HUES48 (cell line): ENCODE results near the gene RAD21L1.

Experiments used
- H3K27ac ChIP-seq: one replicate; pipeline ENCODE4 v1.7.0; 2013; ENCODE audit warnings: low read depth, low read length, inconsistent platforms
- H3K27me3 ChIP-seq: 2 replicates; pipeline ENCODE4 v1.6.1; 2013; ENCODE audit warnings: mild to moderate bottlenecking, low read length; ENCODE audit not compliant: control insufficient read depth, insufficient read depth
- H3K36me3 ChIP-seq: 2 replicates; pipeline ENCODE4 v1.6.1; 2013; ENCODE audit warnings: low read length; ENCODE audit not compliant: control insufficient read depth, insufficient read depth
- H3K4me1 ChIP-seq: 2 replicates; pipeline ENCODE4 v1.6.1; 2013; ENCODE audit warnings: mild to moderate bottlenecking, low read length; ENCODE audit not compliant: control insufficient read depth, insufficient read depth
- H3K4me3 ChIP-seq: 2 replicates; pipeline ENCODE4 v1.5.1; 2013; ENCODE audit warnings: mild to moderate bottlenecking, low read depth, low read length
- H3K9ac ChIP-seq: 2 replicates; pipeline ENCODE4 v1.6.1; 2013; ENCODE audit warnings: mild to moderate bottlenecking, low read depth, low read length, moderate library complexity
- H3K9me3 ChIP-seq: 2 replicates; pipeline ENCODE4 v1.6.1; 2013; ENCODE audit warnings: low read length; ENCODE audit not compliant: control insufficient read depth, insufficient read depth

The RAD21L1 gene

DNA sequence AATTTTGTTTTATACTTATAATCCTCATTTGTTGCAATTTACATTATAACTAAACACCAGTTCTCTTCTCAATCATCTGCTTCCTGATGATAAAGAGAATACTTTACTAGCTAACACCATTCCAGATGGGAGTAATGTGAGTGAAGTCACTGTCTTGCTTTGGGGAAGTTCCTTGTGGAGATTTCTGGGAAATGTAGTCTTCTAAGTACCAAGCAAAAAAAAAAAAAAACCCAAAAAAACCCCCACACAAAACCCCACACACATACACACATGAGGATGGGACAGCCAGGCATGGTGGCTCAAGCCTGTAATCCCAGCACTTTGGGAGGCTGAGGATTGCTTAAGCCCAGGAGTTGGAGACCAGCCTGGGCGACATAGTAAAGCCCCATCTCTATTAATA, 38.0 kb downstream of the RAD21L1 start:
- Histone ChIP-seq H3K27me3 (peaks cover 5% of the 10 kb centered on the region), H3K9me3 (no peaks in the 10 kb centered on the region), H3K4me3 (no peak overlapping the region), H3K9ac (no peak overlapping the region), H3K4me1 (peaks cover 12% of the 10 kb centered on the region), H3K27ac (no peak overlapping the region), H3K36me3 (no peaks in the 10 kb centered on the region)

DNA sequence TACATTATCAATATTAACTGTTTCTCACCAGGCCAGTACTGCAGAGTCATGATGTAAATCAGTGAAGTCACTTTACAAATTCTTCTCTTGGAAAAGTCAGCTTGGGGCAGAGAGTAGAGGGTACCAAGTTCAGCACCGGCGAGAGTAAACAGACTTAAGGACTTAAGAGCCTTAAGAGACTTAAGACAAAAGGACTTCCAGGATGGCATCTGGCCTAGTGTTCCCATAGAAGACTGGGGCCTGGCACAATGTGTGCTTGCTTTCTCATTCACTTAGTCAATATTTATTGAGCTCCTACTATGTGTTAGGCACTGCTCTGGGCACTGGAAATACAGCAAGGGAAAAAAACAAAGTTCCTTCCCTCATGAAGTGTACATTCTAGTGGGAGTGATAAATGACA, 38.9 kb downstream of the RAD21L1 start:
- peaks cover 5% of the 10 kb centered on the region for H3K27me3 ChIP-seq
- peaks cover 12% of the 10 kb centered on the region for H3K4me1 ChIP-seq

DNA sequence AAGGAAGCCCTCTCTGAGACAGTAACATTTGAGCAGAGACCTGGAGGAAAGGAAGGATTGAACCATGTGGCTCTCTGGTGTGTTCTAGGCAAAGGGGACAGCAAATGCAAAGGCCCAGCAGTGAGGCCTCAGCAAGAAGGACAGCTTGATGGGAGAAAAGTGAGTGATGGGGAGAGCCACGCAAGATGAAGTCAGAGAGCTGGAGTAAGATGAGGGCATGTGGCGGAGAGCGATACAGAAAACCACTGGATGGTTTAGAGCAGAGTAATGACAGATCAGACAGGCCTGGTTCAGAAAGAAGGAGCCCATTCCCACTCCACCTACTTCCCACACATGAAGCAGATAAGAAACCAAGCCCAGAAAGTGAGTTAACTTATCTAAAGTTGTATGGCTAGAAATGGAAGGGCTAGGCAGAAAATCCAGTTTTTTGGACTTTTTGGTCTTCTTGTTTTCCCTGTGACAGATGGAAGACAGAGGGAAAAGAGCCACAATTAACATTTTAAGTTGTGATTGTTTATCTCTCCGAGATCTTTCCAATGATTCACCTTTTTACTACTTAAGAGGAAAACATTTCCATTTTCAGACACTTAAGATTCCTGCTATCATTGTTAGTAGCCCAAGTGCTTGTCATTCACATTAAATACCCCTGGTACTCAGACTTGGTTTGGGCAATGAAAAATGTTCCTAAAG, 39.5 kb downstream of the RAD21L1 start:
- Histone ChIP-seq H3K4me3 (peak overlapping the region; percentile 66), H3K27ac (no peak overlapping the region), H3K9me3 (no peaks in the 10 kb centered on the region), H3K9ac (no peak overlapping the region), H3K36me3 (no peaks in the 10 kb centered on the region), H3K4me1 (peaks cover 12% of the 10 kb centered on the region), H3K27me3 (peaks cover 5% of the 10 kb centered on the region)

More for the DNA sequence above, 38.9 kb downstream of the RAD21L1 start:
- Histone ChIP-seq H3K9me3 (no peaks in the 10 kb centered on the region), H3K4me3 (no peak overlapping the region), H3K27ac (no peak overlapping the region), H3K9ac (no peak overlapping the region), H3K36me3 (no peaks in the 10 kb centered on the region)

DNA sequence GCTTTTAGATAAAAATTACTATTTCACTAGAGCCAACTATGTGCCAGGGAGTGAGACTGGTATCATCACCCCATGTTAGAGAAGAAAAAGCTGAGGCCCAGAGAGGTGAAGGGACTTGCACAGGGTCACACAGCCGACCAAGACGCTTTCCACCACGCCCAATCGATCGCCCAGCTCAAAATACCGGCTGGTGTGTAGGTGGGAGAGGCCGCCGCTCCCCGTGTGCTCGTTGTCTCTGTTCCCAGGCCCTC, 40.0 kb downstream of the RAD21L1 start:
- Histone ChIP-seq H3K4me3 (peak overlapping the region; percentile 66), H3K9me3 (no peaks in the 10 kb centered on the region), H3K36me3 (no peaks in the 10 kb centered on the region), H3K4me1 (peaks cover 12% of the 10 kb centered on the region), H3K9ac (no peak overlapping the region), H3K27ac (no peak overlapping the region), H3K27me3 (peaks cover 5% of the 10 kb centered on the region)

DNA sequence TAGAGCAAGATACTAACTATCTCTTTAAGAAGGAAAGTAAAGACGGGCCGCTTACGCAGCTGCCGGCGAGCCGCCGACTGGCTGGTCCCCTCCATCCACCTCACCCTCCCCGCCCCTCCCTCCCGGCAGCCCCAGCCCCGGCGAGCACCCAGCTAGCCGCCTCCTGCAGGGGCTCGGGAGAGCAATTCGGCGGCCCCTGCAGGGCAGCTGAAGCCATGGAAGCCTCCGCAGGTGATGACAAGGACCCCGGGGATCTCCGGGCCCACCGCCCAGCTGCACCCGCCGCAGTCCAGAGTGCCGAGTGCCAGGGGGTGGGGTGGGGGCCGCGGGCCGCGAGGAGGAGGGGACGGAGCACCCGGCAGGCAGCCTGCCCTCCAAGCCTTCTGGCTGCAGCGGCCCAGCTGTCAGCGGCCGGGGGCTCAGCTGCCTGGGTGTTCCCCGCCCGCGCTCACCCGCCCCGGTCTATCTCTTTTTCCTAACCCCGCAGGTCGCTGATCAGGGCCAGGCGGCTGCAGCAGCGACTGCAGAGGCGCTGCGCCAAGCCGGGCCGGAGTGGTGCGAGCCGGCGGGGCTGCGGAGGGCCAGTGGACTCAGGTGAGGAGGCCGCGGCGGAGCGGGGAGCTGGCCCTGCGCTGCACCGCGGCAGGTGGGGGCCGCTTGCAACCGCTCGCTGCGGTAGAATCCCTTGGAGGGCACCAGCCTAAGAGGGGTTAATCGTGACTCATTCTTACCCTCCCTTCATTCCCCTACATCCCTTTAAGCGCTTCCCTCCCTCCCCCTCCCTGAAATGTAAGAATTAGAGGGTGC, 40.5 kb downstream of the RAD21L1 start, which contains the start of gene SNPH:
Gene SNPH (plus strand): TSS at position 128 of the 807 bp plus-strand sequence. CDS start 29,946 bp downstream, outside the sequence.
- Histone ChIP-seq H3K9ac (no peak within 1 kb of the TSS), H3K4me1 (peaks cover 12% of the 10 kb centered on the region), H3K36me3 (no peaks in the 10 kb centered on the region), H3K27me3 (peaks cover 5% of the 10 kb centered on the region), H3K9me3 (no peaks in the 10 kb centered on the region), H3K4me3 (peak within 1 kb of the TSS; percentile 66), H3K27ac (peak within 1 kb of the TSS; percentile 33)

DNA sequence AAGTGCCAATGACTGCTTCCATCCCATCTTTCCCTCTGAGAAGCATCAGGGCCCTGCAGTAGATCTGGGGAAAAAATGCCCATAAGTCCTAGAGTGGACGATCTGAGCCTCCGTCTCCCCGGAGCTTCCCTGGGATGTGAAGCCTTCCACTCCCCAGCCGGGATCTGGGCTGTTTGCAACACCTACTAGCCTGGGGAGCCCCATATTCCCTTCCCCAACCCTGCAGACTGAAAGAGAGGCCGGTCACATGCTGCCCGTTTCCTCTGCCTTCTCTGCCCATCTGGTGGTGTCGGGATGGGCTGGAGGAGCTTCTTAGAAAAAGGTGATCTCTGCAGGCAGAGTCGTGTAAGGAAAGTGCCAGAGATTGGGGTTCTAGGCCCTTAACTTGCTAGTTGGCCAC, 41.3 kb downstream of the RAD21L1 start:
- H3K4me3 ChIP-seq = peak overlapping the region; percentile 66
- no peak overlapping the region for H3K9ac ChIP-seq
- no peaks in the 10 kb centered on the region for H3K36me3 ChIP-seq

DNA sequence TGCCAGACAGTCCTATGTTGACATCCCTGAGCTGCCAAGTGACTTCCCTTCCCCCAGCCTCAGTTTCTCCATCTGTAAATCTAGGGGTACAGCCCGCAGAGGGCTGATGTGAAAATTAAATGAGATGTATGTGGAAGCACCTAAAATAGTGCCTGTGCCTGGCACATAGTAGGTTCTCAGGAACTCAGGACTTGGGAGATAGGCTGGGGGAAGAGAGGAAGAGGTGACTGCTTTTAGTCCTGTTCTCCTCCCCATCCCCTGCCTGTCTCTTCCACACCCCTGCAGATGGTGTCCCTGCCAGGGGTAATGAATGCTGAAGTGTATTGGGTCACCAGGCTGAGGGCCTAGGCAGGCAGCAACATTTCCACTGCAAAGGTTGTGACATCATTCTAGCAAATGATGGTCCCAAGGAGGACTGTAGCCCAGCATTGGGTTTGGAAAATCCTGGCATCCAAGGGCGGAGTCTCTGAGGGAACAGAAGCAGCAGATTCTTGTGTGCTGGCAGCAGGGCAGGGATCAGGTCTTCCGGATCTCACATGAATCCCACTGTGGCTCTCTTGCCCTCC, 42.0 kb downstream of the RAD21L1 start:
- H3K4me1 ChIP-seq = peaks cover 12% of the 10 kb centered on the region
- H3K27ac ChIP-seq = no peak overlapping the region

More for the DNA sequence above, 41.3 kb downstream of the RAD21L1 start:
- Histone ChIP-seq H3K4me1 (peaks cover 12% of the 10 kb centered on the region), H3K9me3 (no peaks in the 10 kb centered on the region), H3K27ac (no peak overlapping the region), H3K27me3 (peaks cover 5% of the 10 kb centered on the region)

DNA sequence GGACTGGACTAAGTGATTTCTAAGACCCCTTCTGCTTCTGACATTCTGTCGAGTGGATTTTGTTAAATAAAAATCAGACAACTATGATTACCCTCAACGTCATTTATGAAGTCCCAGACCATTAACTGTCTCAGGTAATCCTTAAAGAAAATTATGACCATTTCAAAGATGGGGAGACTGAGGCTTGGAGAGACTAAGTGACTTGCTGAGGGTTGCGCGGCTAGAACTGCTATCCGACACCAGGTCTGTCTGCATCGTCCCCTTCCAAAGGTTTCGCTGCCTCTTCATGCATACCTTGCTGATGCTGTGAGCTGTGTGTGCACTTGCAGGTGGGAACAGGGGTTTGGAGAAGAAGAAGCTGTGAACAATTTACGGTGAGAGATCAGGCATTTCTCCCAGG, 43.4 kb downstream of the RAD21L1 start:
- Histone ChIP-seq H3K4me1 (peaks cover 8% of the 10 kb centered on the region), H3K9ac (no peak overlapping the region), H3K36me3 (no peaks in the 10 kb centered on the region), H3K4me3 (no peak overlapping the region), H3K27me3 (peaks cover 5% of the 10 kb centered on the region), H3K9me3 (no peaks in the 10 kb centered on the region), H3K27ac (no peak overlapping the region)

More for the DNA sequence above, 42.0 kb downstream of the RAD21L1 start:
- Histone ChIP-seq H3K36me3 (no peaks in the 10 kb centered on the region), H3K9me3 (no peaks in the 10 kb centered on the region), H3K4me3 (no peak overlapping the region), H3K27me3 (peaks cover 5% of the 10 kb centered on the region), H3K9ac (no peak overlapping the region)

DNA sequence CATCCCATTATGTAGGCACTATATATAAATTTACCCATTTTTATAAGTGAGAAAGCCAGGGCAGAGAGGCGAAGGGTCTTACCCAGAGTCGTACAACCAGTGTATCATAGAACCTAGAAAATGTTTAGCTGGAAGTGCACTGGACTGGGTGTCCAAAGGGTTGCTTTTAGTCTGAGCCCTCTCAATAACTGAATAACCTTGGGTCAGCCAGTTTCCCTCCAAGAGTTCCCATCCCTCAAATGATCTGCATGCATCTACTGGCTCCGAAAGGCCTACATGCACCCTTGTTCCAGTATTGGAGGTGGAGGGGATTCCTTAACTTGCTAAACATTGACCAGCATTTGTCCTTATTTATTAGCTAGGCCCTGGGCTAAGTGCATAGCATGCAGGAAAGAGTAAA, 44.0 kb downstream of the RAD21L1 start:
- Histone ChIP-seq H3K9me3 (no peaks in the 10 kb centered on the region), H3K27me3 (peaks cover 5% of the 10 kb centered on the region), H3K36me3 (no peaks in the 10 kb centered on the region), H3K9ac (no peak overlapping the region), H3K4me1 (peaks cover 8% of the 10 kb centered on the region), H3K4me3 (no peak overlapping the region), H3K27ac (no peak overlapping the region)

DNA sequence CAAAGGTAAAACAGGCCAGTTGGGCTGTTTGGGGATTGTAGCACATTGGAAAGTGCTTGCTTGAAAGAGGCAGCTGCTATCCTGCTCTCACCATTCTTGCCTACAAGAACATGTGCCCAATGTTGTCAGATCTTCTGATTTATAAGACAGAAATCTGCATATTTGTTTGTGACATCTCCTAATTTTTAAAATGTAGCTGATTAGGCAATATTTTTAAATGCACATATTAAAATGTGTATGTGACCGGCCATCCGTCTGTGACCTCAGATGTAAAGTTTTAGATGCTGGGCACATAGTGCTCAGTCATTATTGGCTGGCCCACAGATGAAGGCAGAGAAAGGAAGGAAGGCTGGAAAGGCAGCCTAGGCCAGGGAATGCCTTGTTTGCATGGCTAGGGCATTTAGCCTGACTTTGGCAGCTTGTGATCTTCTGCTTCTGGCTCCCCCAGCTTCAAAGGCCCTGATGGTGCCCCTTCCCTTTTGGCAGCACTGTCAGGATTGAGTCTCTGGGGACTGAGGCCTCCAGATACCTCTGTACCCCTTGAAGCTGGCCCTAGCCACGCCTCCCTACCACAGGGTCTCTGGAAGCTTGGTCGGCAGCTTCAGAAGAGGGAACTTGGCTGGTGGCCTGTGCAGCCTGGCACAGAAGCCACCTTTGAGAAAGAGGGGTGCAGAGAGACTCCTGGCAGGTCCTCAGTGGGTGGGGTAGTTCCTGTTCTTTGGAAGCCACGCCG, 46.7 kb downstream of the RAD21L1 start:
- H3K27ac ChIP-seq = no peak overlapping the region
- no peak overlapping the region for H3K4me3 ChIP-seq
- H3K36me3 ChIP-seq = no peaks in the 10 kb centered on the region
- peaks cover 1% of the 10 kb centered on the region for H3K4me1 ChIP-seq
- H3K9ac ChIP-seq = no peak overlapping the region
- peaks cover 2% of the 10 kb centered on the region; the same call in 1 of the 2 replicates for H3K27me3 ChIP-seq
- H3K9me3 ChIP-seq = no peaks in the 10 kb centered on the region
